Loucy (cell line): ENCODE measurements around the gene PTPRT.

Source experiments
- H2AFZ ChIP-seq: fragments of 200-600 bp; sonication (generic); 2 replicates; pipeline ENCODE4 v1.6.0; 2016; ENCODE audit warnings: antibody characterized with exemption, mild to moderate bottlenecking, low read length, moderate library complexity
- H3F3A ChIP-seq: fragments of 200-600 bp; 2 replicates; pipeline ENCODE4 v1.6.0; 2016; ENCODE audit warnings: antibody characterized with exemption, low read depth, mild to moderate bottlenecking
- H3K27me3 ChIP-seq: fragments of 200-600 bp; sonication (generic); 2 replicates; pipeline ENCODE4 v1.6.1; 2014; ENCODE audit warnings: low read length, mild to moderate bottlenecking; ENCODE audit not compliant: insufficient read depth, poor library complexity, severe bottlenecking
- H3K36me3 ChIP-seq: fragments of 200-600 bp; sonication (generic); 2 replicates; pipeline ENCODE4 v1.6.1; 2016; ENCODE audit warnings: low read length; ENCODE audit not compliant: insufficient read depth
- H3K4me1 ChIP-seq: fragments of 200-600 bp; sonication (generic); 2 replicates; pipeline ENCODE4 v1.5.1; 2014; ENCODE audit warnings: low read length, mild to moderate bottlenecking; ENCODE audit not compliant: insufficient read depth, poor library complexity, severe bottlenecking
- H3K4me2 ChIP-seq: fragments of 200-600 bp; sonication (generic); 2 replicates; pipeline ENCODE4 v1.6.0; 2014; ENCODE audit warnings: antibody characterized with exemption, low read length, low read depth, mild to moderate bottlenecking; ENCODE audit not compliant: poor library complexity, severe bottlenecking
- H3K4me3 ChIP-seq: fragments of 200-600 bp; sonication (generic); 2 replicates; pipeline ENCODE4 v1.5.1; 2014; ENCODE audit warnings: low read length, mild to moderate bottlenecking, mixed read lengths; ENCODE audit not compliant: poor library complexity, severe bottlenecking
- H3K79me2 ChIP-seq: fragments of 200-600 bp; sonication (generic); 2 replicates; pipeline ENCODE4 v1.6.1; 2014; ENCODE audit warnings: low read length; ENCODE audit not compliant: insufficient read depth
- H3K9ac ChIP-seq: fragments of 200-600 bp; sonication (generic); 2 replicates; pipeline ENCODE4 v1.6.0; 2014; ENCODE audit warnings: mild to moderate bottlenecking, low read depth, low read length, moderate library complexity; ENCODE audit not compliant: poor library complexity, severe bottlenecking
- H3K9me2 ChIP-seq: fragments of 200-600 bp; sonication (generic); replicated peaks from 2 replicates; pipeline ENCODE4 v1.6.1; 2016; ENCODE audit warnings: low read depth, low read length, mixed read lengths
- H3K9me3 ChIP-seq: fragments of 200-600 bp; sonication (generic); 2 replicates; pipeline ENCODE4 v1.6.1; 2014; ENCODE audit warnings: mild to moderate bottlenecking, antibody characterized with exemption, low read length, low read depth; ENCODE audit not compliant: insufficient read depth
- H4K20me1 ChIP-seq: fragments of 200-600 bp; sonication (generic); 2 replicates; pipeline ENCODE4 v1.6.0; 2014; ENCODE audit warnings: antibody characterized with exemption, low read length, mild to moderate bottlenecking; ENCODE audit not compliant: insufficient read depth, poor library complexity, severe bottlenecking
- EZH2phosphoT487 ChIP-seq: fragments of 200-600 bp; IDR thresholded peaks from 2 replicates; pipeline ENCODE4 v1.6.1; 2018; ENCODE audit warnings: antibody characterized with exemption, mild to moderate bottlenecking, moderate library complexity, borderline replicate concordance
- TF ChIP-seq, protein P1 (sequence below): fragments of 200-600 bp; sonication (generic); conservative IDR thresholded peaks from 2 replicates; pipeline ENCODE4 v1.5.1; 2014; ENCODE audit warnings: mild to moderate bottlenecking, antibody characterized with exemption, low read length

The PTPRT gene

GRCh38 chr20:43183536-43184070 lies 6.1 kb downstream of the PTPRT start:
- TF ChIP-seq, protein P1, sequence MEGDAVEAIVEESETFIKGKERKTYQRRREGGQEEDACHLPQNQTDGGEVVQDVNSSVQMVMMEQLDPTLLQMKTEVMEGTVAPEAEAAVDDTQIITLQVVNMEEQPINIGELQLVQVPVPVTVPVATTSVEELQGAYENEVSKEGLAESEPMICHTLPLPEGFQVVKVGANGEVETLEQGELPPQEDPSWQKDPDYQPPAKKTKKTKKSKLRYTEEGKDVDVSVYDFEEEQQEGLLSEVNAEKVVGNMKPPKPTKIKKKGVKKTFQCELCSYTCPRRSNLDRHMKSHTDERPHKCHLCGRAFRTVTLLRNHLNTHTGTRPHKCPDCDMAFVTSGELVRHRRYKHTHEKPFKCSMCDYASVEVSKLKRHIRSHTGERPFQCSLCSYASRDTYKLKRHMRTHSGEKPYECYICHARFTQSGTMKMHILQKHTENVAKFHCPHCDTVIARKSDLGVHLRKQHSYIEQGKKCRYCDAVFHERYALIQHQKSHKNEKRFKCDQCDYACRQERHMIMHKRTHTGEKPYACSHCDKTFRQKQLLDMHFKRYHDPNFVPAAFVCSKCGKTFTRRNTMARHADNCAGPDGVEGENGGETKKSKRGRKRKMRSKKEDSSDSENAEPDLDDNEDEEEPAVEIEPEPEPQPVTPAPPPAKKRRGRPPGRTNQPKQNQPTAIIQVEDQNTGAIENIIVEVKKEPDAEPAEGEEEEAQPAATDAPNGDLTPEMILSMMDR, result no peak
- TF ChIP-seq EZH2phosphoT487, result no peak

GRCh38 chr20:43178080-43178479 lies 11.6 kb downstream of the PTPRT start:
- no peaks in the 10 kb centered on the region for H3K27me3 ChIP-seq
- no peaks in the 10 kb centered on the region for H3K9me2 ChIP-seq
- H3F3A ChIP-seq, result no peaks in the 10 kb centered on the region
- H3K4me2 ChIP-seq, result no peak overlapping the region
- no peaks in the 10 kb centered on the region for H3K4me1 ChIP-seq
- H3K4me3 ChIP-seq, result no peak overlapping the region
- H3K79me2 ChIP-seq, result no peaks in the 10 kb centered on the region
- TF ChIP-seq, protein P1, result no peak
- no peak for TF ChIP-seq EZH2phosphoT487
- H4K20me1 ChIP-seq, result no peaks in the 10 kb centered on the region
- 0 out of 2 replicates have a peak, but pooled peaks cover 8% of the 10 kb centered on the region for H3K9me3 ChIP-seq
- no peaks in the 10 kb centered on the region for H3K36me3 ChIP-seq
- no peak overlapping the region for H3K9ac ChIP-seq
- H2AFZ ChIP-seq, result no peak overlapping the region

More at GRCh38 chr20:43183536-43184070, 6.1 kb downstream of the PTPRT start:
- H4K20me1 ChIP-seq, result no peaks in the 10 kb centered on the region
- H3K4me3 ChIP-seq, result no peak overlapping the region
- H3K9me3 ChIP-seq, result no peaks in the 10 kb centered on the region
- no peaks in the 10 kb centered on the region for H3K27me3 ChIP-seq
- H3K9me2 ChIP-seq, result no peaks in the 10 kb centered on the region
- H3K4me1 ChIP-seq, result no peaks in the 10 kb centered on the region
- H3K79me2 ChIP-seq, result no peaks in the 10 kb centered on the region
- no peak overlapping the region for H3K9ac ChIP-seq
- no peaks in the 10 kb centered on the region for H3F3A ChIP-seq
- H3K4me2 ChIP-seq, result no peak overlapping the region
- H3K36me3 ChIP-seq, result no peaks in the 10 kb centered on the region
- H2AFZ ChIP-seq, result no peak overlapping the region

GRCh38 chr20:43176726-43177125 lies 13.0 kb downstream of the PTPRT start:
- Histone ChIP-seq H3K9ac (no peak overlapping the region), H3K4me3 (no peak overlapping the region), H3K27me3 (no peaks in the 10 kb centered on the region), H3K9me3 (0 out of 2 replicates have a peak, but pooled peaks cover 8% of the 10 kb centered on the region), H3K36me3 (no peaks in the 10 kb centered on the region), H3K9me2 (no peaks in the 10 kb centered on the region), H3F3A (no peaks in the 10 kb centered on the region), H3K79me2 (no peaks in the 10 kb centered on the region), H4K20me1 (no peaks in the 10 kb centered on the region), H3K4me2 (no peak overlapping the region), H3K4me1 (no peaks in the 10 kb centered on the region), H2AFZ (no peak overlapping the region)
- TF ChIP-seq EZH2phosphoT487, result no peak
- TF ChIP-seq, protein P1, result no peak
